GM12875 (cell line): ENCODE data around the gene CAGE1.
"Not testable (repeated sequence)": the region's sequence is repeated elsewhere in the genome, so short reads cannot be mapped to it uniquely, and the experiment has no call there.

Source experiments
- H3K4me3 ChIP-seq: one replicate; pipeline ENCODE4 v1.5.1; 2011; ENCODE audit warnings: low read depth, low read length, control low read depth
- TF ChIP-seq, protein P1 (sequence below): IDR thresholded peaks from 2 replicates; pipeline ENCODE4 v1.5.1; 2011; ENCODE audit warnings: low read depth, mild to moderate bottlenecking, control low read depth, inconsistent platforms, low read length, moderate library complexity, borderline replicate concordance; ENCODE audit not compliant: insufficient read depth

CAGE1 gene

DNA sequence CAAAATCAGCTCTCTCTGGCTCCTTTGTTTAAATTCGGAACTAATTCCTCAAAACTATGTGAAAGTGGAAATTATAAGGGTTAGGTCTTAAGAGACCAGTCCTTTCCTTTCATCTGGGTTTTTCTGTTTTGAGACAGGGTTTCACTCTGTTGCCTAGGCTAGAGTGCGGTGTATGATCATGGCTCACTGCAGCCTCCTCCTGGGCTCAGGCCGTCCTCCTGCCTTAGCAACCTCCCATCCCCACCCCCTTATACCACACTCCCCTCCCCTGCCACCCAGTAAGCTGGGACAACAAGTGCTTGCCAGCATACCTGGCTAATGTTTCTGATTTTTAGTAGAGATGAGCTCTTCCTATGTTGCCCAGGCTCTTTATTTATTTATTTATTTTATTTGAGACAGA is 63.8 kb downstream of the CAGE1 start:
- no peak overlapping the region for H3K4me3 ChIP-seq
- TF ChIP-seq, protein P1, sequence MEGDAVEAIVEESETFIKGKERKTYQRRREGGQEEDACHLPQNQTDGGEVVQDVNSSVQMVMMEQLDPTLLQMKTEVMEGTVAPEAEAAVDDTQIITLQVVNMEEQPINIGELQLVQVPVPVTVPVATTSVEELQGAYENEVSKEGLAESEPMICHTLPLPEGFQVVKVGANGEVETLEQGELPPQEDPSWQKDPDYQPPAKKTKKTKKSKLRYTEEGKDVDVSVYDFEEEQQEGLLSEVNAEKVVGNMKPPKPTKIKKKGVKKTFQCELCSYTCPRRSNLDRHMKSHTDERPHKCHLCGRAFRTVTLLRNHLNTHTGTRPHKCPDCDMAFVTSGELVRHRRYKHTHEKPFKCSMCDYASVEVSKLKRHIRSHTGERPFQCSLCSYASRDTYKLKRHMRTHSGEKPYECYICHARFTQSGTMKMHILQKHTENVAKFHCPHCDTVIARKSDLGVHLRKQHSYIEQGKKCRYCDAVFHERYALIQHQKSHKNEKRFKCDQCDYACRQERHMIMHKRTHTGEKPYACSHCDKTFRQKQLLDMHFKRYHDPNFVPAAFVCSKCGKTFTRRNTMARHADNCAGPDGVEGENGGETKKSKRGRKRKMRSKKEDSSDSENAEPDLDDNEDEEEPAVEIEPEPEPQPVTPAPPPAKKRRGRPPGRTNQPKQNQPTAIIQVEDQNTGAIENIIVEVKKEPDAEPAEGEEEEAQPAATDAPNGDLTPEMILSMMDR, result no peak

DNA sequence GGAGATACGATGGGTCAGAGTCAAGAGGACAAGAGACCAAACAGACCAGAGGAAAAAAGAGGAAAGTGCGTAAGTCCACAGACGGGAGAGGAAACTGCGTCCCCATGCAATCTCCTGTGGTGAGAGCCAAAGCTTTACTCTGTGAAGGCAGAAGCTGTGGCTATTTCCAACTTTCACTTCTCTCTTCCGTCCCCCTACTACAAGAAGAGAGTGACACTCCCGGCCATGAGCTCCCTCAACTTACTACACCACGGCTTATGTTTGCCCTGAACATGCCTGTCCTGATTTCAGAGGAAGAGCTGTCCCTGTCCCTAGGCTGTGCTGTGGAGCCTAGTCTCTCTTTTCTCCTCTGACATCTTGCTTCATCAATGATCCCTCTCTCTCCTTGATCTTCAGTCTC is 65.0 kb downstream of the CAGE1 start:
- TF ChIP-seq, protein P1, result no peak
- H3K4me3 ChIP-seq, result no peak overlapping the region

DNA sequence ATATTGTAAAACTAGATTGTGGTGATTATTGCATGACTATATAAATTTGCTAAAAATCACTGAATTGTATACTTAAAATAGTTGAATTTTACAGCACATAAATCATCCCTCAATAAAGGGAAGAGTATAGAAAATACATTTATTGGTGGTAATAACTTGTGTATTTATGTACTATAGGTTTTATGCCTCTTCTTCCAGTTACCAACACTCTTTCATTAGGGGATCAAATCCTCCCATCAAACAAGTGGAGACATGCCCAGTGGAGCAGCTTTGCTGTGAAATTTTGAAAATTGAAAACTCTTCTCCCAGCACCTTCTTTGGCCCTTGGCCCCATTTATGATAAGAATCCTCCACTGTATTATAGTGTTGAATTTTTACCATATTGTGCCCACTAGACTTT is 66.5 kb downstream of the CAGE1 start:
- H3K4me3 ChIP-seq, result no peak overlapping the region
- TF ChIP-seq, protein P1, result no peak

DNA sequence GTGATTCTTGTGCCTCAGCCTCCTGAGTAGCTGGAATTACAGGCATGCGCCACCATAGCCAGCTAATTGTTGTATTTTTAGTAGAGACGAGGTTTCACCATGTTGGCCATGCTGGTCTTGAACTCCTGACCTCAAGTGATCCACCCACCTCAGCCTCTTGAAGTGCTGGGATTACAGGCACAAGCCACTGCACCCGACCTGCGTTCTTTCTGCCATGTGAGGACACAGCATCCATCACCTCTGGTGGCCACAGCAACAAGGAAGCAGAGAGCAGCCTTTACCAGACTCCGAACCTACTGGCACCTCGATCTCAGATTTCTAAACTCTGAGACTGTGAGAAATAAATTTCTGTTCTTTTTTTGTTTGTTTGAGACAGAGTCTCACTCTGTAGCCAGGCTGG is 67.7 kb downstream of the CAGE1 start:
- H3K4me3 ChIP-seq, result not testable (repeated sequence)

DNA sequence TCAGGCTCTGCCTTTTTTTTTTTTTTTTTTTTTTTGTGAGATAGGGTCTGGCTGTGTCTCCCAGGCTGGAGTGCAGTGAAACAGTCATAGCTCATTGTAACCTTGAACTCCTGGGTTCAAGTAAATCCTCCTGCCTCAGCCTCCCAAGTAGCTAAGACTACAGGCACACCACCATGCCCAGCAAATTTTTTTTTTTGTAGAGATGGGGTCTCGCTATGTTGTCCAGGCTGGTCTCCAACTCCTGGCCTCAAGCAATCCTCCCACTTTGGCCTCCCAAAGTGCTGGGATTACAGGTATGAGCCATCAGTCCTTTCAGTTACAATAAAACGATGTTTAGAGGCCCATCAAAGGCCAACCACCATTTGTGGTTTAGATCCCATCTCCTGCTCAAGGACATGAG is 70.1 kb downstream of the CAGE1 start:
- not testable (repeated sequence) for H3K4me3 ChIP-seq

DNA sequence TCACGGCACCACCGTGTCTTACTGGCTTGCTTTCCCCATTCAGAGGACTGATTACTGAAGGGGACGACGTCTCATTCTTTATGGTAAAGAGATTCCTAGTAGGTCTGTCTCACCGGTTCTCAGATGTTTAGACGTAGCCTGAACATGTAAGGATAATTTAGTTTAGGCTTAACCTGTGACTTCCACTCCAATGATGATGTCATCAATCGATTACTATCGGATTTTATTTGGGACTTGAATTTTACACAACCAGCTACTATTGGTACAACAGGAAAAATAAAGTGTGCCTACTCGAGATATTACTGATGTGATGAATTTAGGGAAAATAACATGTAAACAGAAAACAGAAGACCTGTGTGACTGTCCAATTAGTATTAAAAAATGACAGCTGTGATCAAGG is 72.0 kb downstream of the CAGE1 start:
- TF ChIP-seq, protein P1, result no peak
- H3K4me3 ChIP-seq, result no peak overlapping the region

DNA sequence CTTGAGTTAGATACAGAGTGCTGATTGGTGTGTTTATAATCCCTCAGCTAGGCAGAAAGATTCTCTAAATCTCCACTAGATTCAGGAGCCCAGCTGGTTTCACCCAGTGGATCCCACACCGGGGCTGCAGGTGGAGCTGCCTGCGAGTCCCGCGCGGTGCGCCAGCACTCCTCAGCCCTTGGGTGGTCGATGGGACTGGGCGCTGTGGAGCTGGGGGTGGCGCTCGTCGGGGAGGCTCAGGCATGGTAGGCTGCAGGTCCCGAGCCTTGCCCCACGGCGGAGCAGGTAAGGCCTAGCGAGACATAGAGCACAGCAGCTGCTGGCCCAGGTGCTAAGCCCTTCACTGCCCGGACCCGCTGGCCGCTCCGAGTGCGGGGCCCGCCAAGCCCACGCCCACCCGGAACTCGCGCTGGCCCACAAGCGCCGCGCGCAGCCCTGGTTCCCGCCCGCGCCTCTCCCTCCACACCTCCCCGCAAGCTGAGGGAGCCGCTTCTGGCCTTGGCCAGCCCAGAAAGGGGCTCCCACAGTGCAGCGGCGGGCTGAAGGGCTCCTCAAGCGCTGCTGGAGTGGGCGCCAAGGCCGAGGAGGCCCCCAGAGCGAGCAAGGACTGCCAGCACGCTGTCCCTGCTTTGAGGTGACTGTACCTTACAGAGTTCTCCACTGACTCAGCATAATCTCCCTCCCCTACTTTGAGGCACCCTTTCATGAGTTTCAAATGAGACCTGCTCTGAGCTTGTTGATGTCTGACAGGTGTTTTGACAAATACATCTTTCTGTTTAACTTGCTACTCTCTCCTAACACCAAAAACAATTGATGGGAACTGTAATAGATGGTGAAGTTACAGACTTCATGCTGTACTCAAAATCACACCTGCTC is 72.6 kb downstream of the CAGE1 start:
- TF ChIP-seq, protein P1, result no peak

DNA sequence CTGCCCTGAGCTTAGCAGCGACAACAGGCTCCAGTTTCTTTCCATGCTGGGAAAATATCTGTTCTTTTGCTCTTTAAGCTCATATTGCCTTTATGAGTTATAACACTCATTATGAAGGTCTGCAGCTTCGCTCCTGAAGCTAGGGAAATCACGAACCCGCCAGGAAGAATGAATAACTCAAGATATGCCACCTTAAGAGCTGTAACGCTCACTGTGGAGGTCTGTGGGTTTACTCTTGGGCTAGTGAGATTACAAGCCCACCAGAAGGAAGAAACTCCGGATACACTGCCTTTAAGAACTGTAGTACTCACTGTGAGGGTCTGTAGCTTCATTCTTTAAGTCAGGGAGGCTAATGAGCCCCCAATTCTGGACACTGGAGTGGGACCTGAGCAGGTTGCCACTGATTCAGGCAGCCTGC is 73.6 kb downstream of the CAGE1 start:
- no peak overlapping the region for H3K4me3 ChIP-seq
- TF ChIP-seq, protein P1, result no peak

More for the DNA sequence above, 72.6 kb downstream of the CAGE1 start:
- no peak overlapping the region for H3K4me3 ChIP-seq

DNA sequence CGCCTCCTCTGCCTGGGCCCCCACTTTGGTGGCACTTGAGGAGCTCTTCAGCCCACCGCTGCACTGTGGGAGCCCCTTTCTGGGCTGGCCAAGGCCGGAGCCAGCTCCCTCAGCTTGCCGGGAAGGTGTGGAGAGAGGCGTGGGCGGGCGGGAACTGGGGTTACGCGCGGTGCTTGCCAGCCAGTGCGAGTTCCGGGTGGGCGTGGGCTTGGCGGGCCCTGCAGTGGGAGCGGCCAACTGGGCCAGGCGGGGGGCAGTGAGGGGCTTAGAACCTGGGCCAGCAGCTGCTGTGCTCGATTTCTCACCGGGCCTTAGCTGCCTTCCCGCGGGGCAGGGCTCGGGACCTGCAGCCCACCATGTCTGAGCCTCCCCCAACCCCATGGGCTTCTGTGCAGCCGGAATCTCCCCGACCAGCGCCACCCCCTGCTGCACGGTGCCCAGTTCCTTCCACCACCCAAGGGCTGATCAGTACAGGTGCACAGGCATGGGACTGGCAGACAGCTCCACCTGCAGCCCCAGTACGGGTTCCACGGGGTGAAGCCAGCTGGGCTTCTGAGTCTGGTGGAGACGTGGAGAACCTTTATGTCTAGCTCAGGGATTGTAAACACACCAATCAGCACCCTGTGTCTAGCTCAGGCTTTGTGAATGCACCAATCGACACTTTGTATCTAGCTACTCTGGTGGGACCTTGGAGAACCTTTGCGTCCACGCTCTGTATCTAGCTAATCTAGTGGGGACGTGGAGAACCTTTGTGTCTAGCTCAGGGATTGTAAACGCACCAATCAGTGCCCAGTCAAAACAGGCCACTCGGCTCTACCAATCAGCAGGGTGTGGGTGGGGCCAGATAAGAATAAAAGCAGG is 74.2 kb downstream of the CAGE1 start:
- H3K4me3 ChIP-seq, result not testable (repeated sequence)
